ENCODE data around the gene RBM33. TPM values are rescaled to one million over a fixed set of nuclear protein-coding genes. Genes with fewer than 3 reads are reported as not detected.

Gene RBM33
- polyA plus RNA-seq, 3 donors: 15.0 to 27.7 (median 22.2) TPM

DNA sequence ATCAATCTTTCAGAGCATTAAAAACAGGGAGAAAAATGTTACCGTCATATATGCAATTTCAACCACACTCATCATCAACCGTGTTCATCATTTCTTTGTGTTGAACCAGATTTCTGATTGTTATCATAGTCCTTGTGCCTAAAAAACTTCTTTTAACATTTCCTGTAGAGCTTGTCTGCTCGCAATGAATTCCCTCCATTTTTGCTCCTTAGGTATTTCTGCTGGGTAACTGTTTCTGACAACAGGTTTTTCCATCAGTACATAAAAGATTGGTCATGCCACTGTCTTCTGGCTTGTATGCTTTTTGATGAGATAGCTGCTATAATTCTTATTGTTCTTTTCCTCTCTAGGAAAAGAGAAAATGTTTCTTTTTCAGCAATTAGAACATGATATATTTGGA lies 8.6 kb upstream of the RBM33 start:
- intact Hi-C loops (cut with micrococcal nuclease): no loop called here
- Mint-ChIP-seq H3K36me3 (peaks cover 9 to 10% of the 10 kb centered on the region in 2 donors), H3K4me1 (no peaks in the 10 kb centered on the region), H3K4me3 (no peak overlapping the region), H3K9me3 (peaks cover 35 to 62% (median 49%) of the 10 kb centered on the region in 7 donors), H3K27ac (no peak overlapping the region), H3K27me3 (ENCODE audit: low read depth in 3 of 3) (peaks cover 5 to 15% (median 9%) of the 10 kb centered on the region in 3 donors)
- no peak overlapping the region for H3K4me3 ChIP-seq (replicated peaks in 1 of 3; ENCODE audit: low read depth in 2 of 3, low read length in 3 of 3)
- H4K20me1 ChIP-seq (ENCODE audit: insufficient read depth, low read length): no peaks in the 10 kb centered on the region
- no peak overlapping the region for H3K9ac ChIP-seq (ENCODE audit: insufficient read depth, low read length, poor library complexity, severe bottlenecking)
- H3K4me1 ChIP-seq (ENCODE audit: control insufficient read depth in 1 of 2, insufficient read depth in 2 of 2, low read length in 2 of 2): no peaks in the 10 kb centered on the region
- peaks cover 24 to 41% of the 10 kb centered on the region in 2 donors for H3K9me3 ChIP-seq (replicated peaks in 1 of 2; ENCODE audit: control insufficient read depth in 1 of 2, insufficient read depth in 1 of 2, low read length in 2 of 2)
- H3K36me3 ChIP-seq (replicated peaks in 1 of 2; ENCODE audit: control insufficient read depth in 1 of 2, insufficient read depth in 2 of 2, low read length in 2 of 2): peaks cover 0 to 8% of the 10 kb centered on the region in 2 donors
- no peaks in the 10 kb centered on the region for H3K79me2 ChIP-seq (ENCODE audit: insufficient read depth, low read length)
- no peak for DNase-seq
- no peak overlapping the region for H2AFZ ChIP-seq (ENCODE audit: insufficient read depth, low read depth, low read length, poor library complexity, severe bottlenecking)
- TF ChIP-seq, protein P1, sequence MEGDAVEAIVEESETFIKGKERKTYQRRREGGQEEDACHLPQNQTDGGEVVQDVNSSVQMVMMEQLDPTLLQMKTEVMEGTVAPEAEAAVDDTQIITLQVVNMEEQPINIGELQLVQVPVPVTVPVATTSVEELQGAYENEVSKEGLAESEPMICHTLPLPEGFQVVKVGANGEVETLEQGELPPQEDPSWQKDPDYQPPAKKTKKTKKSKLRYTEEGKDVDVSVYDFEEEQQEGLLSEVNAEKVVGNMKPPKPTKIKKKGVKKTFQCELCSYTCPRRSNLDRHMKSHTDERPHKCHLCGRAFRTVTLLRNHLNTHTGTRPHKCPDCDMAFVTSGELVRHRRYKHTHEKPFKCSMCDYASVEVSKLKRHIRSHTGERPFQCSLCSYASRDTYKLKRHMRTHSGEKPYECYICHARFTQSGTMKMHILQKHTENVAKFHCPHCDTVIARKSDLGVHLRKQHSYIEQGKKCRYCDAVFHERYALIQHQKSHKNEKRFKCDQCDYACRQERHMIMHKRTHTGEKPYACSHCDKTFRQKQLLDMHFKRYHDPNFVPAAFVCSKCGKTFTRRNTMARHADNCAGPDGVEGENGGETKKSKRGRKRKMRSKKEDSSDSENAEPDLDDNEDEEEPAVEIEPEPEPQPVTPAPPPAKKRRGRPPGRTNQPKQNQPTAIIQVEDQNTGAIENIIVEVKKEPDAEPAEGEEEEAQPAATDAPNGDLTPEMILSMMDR (IDR thresholded peaks at IDR 0.05): no peak
- WGBS (ENCODE audit: insufficient coverage): 92% methylated on average over 2 of the region's 3 CpGs
- H3K4me2 ChIP-seq (replicated peaks; ENCODE audit: extremely low read depth, low read length, poor library complexity, severe bottlenecking): no peak overlapping the region
- H3K27me3 ChIP-seq (ENCODE audit: control insufficient read depth in 2 of 2, insufficient read depth in 2 of 2, low read length in 2 of 2): peaks cover 0 to 2% of the 10 kb centered on the region in 2 donors
- H3K27ac ChIP-seq (ENCODE audit: low read depth in 1 of 2, low read length in 2 of 2): no peak overlapping the region

- intact Hi-C loops (cut with micrococcal nuclease): no loop called here
- peaks cover 6 to 21% of the 10 kb centered on the region in 2 donors for H3K36me3 ChIP-seq (replicated peaks in 1 of 2; ENCODE audit: control insufficient read depth in 1 of 2, insufficient read depth in 2 of 2, low read length in 2 of 2)
- H4K20me1 ChIP-seq (ENCODE audit: insufficient read depth, low read length): no peaks in the 10 kb centered on the region
- Mint-ChIP-seq H3K4me3 (no peak overlapping the region), H3K27me3 (ENCODE audit: low read depth in 3 of 3) (peaks cover 2 to 14% (median 6%) of the 10 kb centered on the region in 3 donors), H3K4me1 (no peaks in the 10 kb centered on the region), H3K9me3 (peaks cover 35 to 59% (median 49%) of the 10 kb centered on the region in 7 donors), H3K36me3 (peaks cover 23% of the 10 kb centered on the region in 2 donors), H3K27ac (no peak overlapping the region)
- 69% methylated on average over 2 of the region's 4 CpGs for WGBS (ENCODE audit: insufficient coverage)
- H3K4me2 ChIP-seq (replicated peaks; ENCODE audit: extremely low read depth, low read length, poor library complexity, severe bottlenecking): no peak overlapping the region
- peaks cover 0 to 2% of the 10 kb centered on the region in 2 donors for H3K27me3 ChIP-seq (ENCODE audit: control insufficient read depth in 2 of 2, insufficient read depth in 2 of 2, low read length in 2 of 2)
- no peak for DNase-seq
- TF ChIP-seq, protein P1 (IDR thresholded peaks at IDR 0.05): no peak
- no peak overlapping the region for H3K9ac ChIP-seq (ENCODE audit: insufficient read depth, low read length, poor library complexity, severe bottlenecking)
- no peak overlapping the region for H3K4me3 ChIP-seq (replicated peaks in 1 of 3; ENCODE audit: low read depth in 2 of 3, low read length in 3 of 3)
- H3K79me2 ChIP-seq (ENCODE audit: insufficient read depth, low read length): no peaks in the 10 kb centered on the region
- H3K4me1 ChIP-seq (ENCODE audit: control insufficient read depth in 1 of 2, insufficient read depth in 2 of 2, low read length in 2 of 2): no peaks in the 10 kb centered on the region
- no peak overlapping the region for H2AFZ ChIP-seq (ENCODE audit: insufficient read depth, low read depth, low read length, poor library complexity, severe bottlenecking)
- H3K9me3 ChIP-seq (replicated peaks in 1 of 2; ENCODE audit: control insufficient read depth in 1 of 2, insufficient read depth in 1 of 2, low read length in 2 of 2): peaks cover 24 to 41% of the 10 kb centered on the region in 2 donors
- H3K27ac ChIP-seq (ENCODE audit: low read depth in 1 of 2, low read length in 2 of 2): no peak overlapping the region
Observed at GRCh38 chr7:155637155-155637554, 7.3 kb upstream of the RBM33 start.
